Ectodermal cell (in vitro differentiated cells): ENCODE data around the gene PPM1L.

Experiments used
- H3K27ac ChIP-seq: 2 replicates; pipeline ENCODE4 v1.7.0; 2013; ENCODE audit warnings: mild to moderate bottlenecking, low read depth, low read length; ENCODE audit not compliant: insufficient read depth, poor library complexity, severe bottlenecking
- H3K27me3 ChIP-seq: 2 replicates; pipeline ENCODE4 v1.7.0; 2013; ENCODE audit warnings: mild to moderate bottlenecking, low read length; ENCODE audit not compliant: insufficient read depth, control insufficient read depth, poor library complexity, severe bottlenecking
- H3K36me3 ChIP-seq: one replicate; pipeline ENCODE4 v1.7.0; 2013; ENCODE audit warnings: low read length; ENCODE audit not compliant: control insufficient read depth, insufficient read depth
- H3K4me1 ChIP-seq: one replicate; pipeline ENCODE4 v1.7.0; 2013; ENCODE audit warnings: low read length; ENCODE audit not compliant: control insufficient read depth, insufficient read depth
- H3K4me3 ChIP-seq: 2 replicates; pipeline ENCODE4 v1.7.0; 2013; ENCODE audit warnings: low read depth, low read length, control low read depth; ENCODE audit not compliant: insufficient read depth
- H3K9me3 ChIP-seq: 2 replicates; pipeline ENCODE4 v1.7.0; 2013; ENCODE audit warnings: mild to moderate bottlenecking, low read length, moderate library complexity; ENCODE audit not compliant: control insufficient read depth
- WGBS, 2 experiments: methylation state at CpG; one replicate each; pipeline ENCODE4 v1.1.7; 2013; ENCODE audit warnings: missing lambda C conversion rate in 2 of 2; 5-methylcytosine and 5-hydroxymethylcytosine counted together

PPM1L gene

GRCh38 chr3:160870327-160870726 lies 114.3 kb downstream of the PPM1L start:
- Histone ChIP-seq H3K36me3 (no peaks in the 10 kb centered on the region), H3K27ac (no peak overlapping the region), H3K4me1 (no peaks in the 10 kb centered on the region), H3K27me3 (no peaks in the 10 kb centered on the region), H3K4me3 (no peak overlapping the region), H3K9me3 (no peaks in the 10 kb centered on the region)
- 79 to 82% methylated on average over 3 to 4 of the region's 4 CpGs for WGBS, 2 experiments

- no peaks in the 10 kb centered on the region for H3K9me3 ChIP-seq
- H3K4me1 ChIP-seq, result no peaks in the 10 kb centered on the region
- H3K4me3 ChIP-seq, result no peak overlapping the region
- H3K27me3 ChIP-seq, result no peaks in the 10 kb centered on the region
- no peaks in the 10 kb centered on the region for H3K36me3 ChIP-seq
- H3K27ac ChIP-seq, result no peak overlapping the region
Measured at GRCh38 chr3:160874736-160875135, 118.7 kb downstream of the PPM1L start.

GRCh38 chr3:160876643-160877042 lies 120.6 kb downstream of the PPM1L start:
- Histone ChIP-seq H3K27ac (no peak overlapping the region), H3K9me3 (no peaks in the 10 kb centered on the region), H3K4me1 (no peaks in the 10 kb centered on the region), H3K27me3 (no peaks in the 10 kb centered on the region), H3K36me3 (no peaks in the 10 kb centered on the region), H3K4me3 (no peak overlapping the region)
- 86 to 87% methylated on average over 2 of the region's 2 CpGs for WGBS, 2 experiments

- WGBS, 2 experiments, result 96 to 100% methylated on average over 1 of the region's 1 CpG
- Histone ChIP-seq H3K4me1 (no peaks in the 10 kb centered on the region), H3K36me3 (no peaks in the 10 kb centered on the region), H3K27me3 (no peaks in the 10 kb centered on the region), H3K4me3 (no peak overlapping the region), H3K27ac (no peak overlapping the region), H3K9me3 (no peaks in the 10 kb centered on the region)
Measured at GRCh38 chr3:160879859-160880258, 123.8 kb downstream of the PPM1L start.

GRCh38 chr3:160883373-160883772 lies 127.3 kb downstream of the PPM1L start:
- H3K4me3 ChIP-seq, result no peak overlapping the region
- no peaks in the 10 kb centered on the region for H3K9me3 ChIP-seq
- H3K27me3 ChIP-seq, result no peaks in the 10 kb centered on the region
- no peaks in the 10 kb centered on the region for H3K36me3 ChIP-seq
- WGBS, 2 experiments, result 87 to 97% methylated on average over 3 of the region's 3 CpGs
- H3K4me1 ChIP-seq, result peaks cover 5% of the 10 kb centered on the region
- H3K27ac ChIP-seq, result no peak overlapping the region

GRCh38 chr3:160885791-160886286 lies 129.8 kb downstream of the PPM1L start:
- no peak overlapping the region for H3K27ac ChIP-seq

GRCh38 chr3:160886421-160886820 lies 130.4 kb downstream of the PPM1L start:
- H3K9me3 ChIP-seq, result no peaks in the 10 kb centered on the region
- H3K27me3 ChIP-seq, result no peaks in the 10 kb centered on the region
- no peaks in the 10 kb centered on the region for H3K36me3 ChIP-seq
- H3K27ac ChIP-seq, result no peak overlapping the region
- 93 to 96% methylated on average over 4 of the region's 4 CpGs for WGBS, 2 experiments
- peaks cover 5% of the 10 kb centered on the region for H3K4me1 ChIP-seq
- H3K4me3 ChIP-seq, result no peak overlapping the region

More at GRCh38 chr3:160885791-160886286, 129.8 kb downstream of the PPM1L start:
- no peaks in the 10 kb centered on the region for H3K27me3 ChIP-seq
- peaks cover 5% of the 10 kb centered on the region for H3K4me1 ChIP-seq
- H3K36me3 ChIP-seq, result no peaks in the 10 kb centered on the region
- no peaks in the 10 kb centered on the region for H3K9me3 ChIP-seq
- no peak overlapping the region for H3K4me3 ChIP-seq
- WGBS, 2 experiments, result 61 to 66% methylated on average over 5 of the region's 5 CpGs

- Histone ChIP-seq H3K4me3 (no peak overlapping the region), H3K27ac (no peak overlapping the region), H3K4me1 (no peaks in the 10 kb centered on the region)
Measured at GRCh38 chr3:160893207-160893606, 137.2 kb downstream of the PPM1L start.

GRCh38 chr3:160904691-160905090 lies 148.7 kb downstream of the PPM1L start:
- Histone ChIP-seq H3K27me3 (no peaks in the 10 kb centered on the region), H3K36me3 (no peaks in the 10 kb centered on the region), H3K27ac (no peak overlapping the region), H3K9me3 (no peaks in the 10 kb centered on the region), H3K4me1 (no peaks in the 10 kb centered on the region), H3K4me3 (no peak overlapping the region)
- WGBS, 2 experiments, result 96 to 100% methylated on average over 1 to 2 of the region's 2 CpGs

More at GRCh38 chr3:160893207-160893606, 137.2 kb downstream of the PPM1L start:
- no peaks in the 10 kb centered on the region for H3K36me3 ChIP-seq
- no peaks in the 10 kb centered on the region for H3K27me3 ChIP-seq
- no peaks in the 10 kb centered on the region for H3K9me3 ChIP-seq

GRCh38 chr3:160906646-160907045 lies 150.6 kb downstream of the PPM1L start:
- Histone ChIP-seq H3K36me3 (no peaks in the 10 kb centered on the region), H3K4me3 (no peak overlapping the region), H3K27me3 (no peaks in the 10 kb centered on the region), H3K4me1 (no peaks in the 10 kb centered on the region), H3K27ac (no peak overlapping the region), H3K9me3 (no peaks in the 10 kb centered on the region)

- WGBS, 2 experiments, result 33% methylated on average over 3 of the region's 3 CpGs
- Histone ChIP-seq H3K27ac (no peak overlapping the region), H3K9me3 (no peaks in the 10 kb centered on the region), H3K36me3 (no peaks in the 10 kb centered on the region), H3K27me3 (no peaks in the 10 kb centered on the region), H3K4me1 (no peaks in the 10 kb centered on the region), H3K4me3 (no peak overlapping the region)
Measured at GRCh38 chr3:160909917-160910316, 153.9 kb downstream of the PPM1L start.
